Ascending aorta (tissue), 2 donors: Measurements from ENCODE around the gene TEKT5. TPM values are rescaled to one million over a fixed set of nuclear protein-coding genes. Genes with fewer than 3 reads are reported as not detected.

Experiments used
- DNase-seq, 2 donors: peaks; one replicate each; pipeline ENCODE4 v3.0.0-alpha.2; 2019; ENCODE audit warnings: low spot score in 2 of 2
- H3K27ac ChIP-seq, 2 donors: fragments of 200-600 bp; sonication (generic); one replicate each; pipeline ENCODE4 v1.5.1; 2016 to 2017; ENCODE audit warnings: mild to moderate bottlenecking in 1 of 2
- H3K27me3 ChIP-seq: fragments of 200-600 bp; sonication (generic); one replicate; pipeline ENCODE4 v1.5.1; 2017
- H3K36me3 ChIP-seq, 2 donors: fragments of 200-600 bp; sonication (generic); one replicate each; pipeline ENCODE4 v1.5.1; 2016
- H3K4me1 ChIP-seq, 2 donors: fragments of 200-600 bp; sonication (generic); one replicate each; pipeline ENCODE4 v1.5.1; 2016 to 2017; ENCODE audit warnings: mild to moderate bottlenecking in 1 of 2
- H3K4me3 ChIP-seq, 2 donors: fragments of 200-600 bp; sonication (generic); one replicate each; pipeline ENCODE4 v1.5.1; 2016 to 2017; ENCODE audit warnings: mild to moderate bottlenecking in 1 of 2
- H3K9me3 ChIP-seq, 2 donors: fragments of 200-600 bp; sonication (generic); one replicate each; pipeline ENCODE4 v1.5.1; 2016
- intact Hi-C: fragments of 100-400 bp; cut with DNase I; formaldehyde crosslinking; loops from one replicate; pipeline ENCODE4 v1.15.1; 2023
- total RNA-seq: library from RNA; depleted of rRNA; stranded (reverse); fragments of >200 nt; gene quantifications from one replicate; pipeline ENCODE4 v1.1.0, GENCODE V29; 2016
- TF ChIP-seq, protein P1 (sequence below), 3 experiments: fragments of 200-600 bp in 2 of 3; fragments of 450-650 bp in 1 of 3; sonication (generic) in 2 of 3; IDR thresholded peaks; one replicate each; pipeline ENCODE4 v1.5.1; 2016 to 2019; ENCODE audit warnings: antibody characterized with exemption in 3 of 3, mild to moderate bottlenecking in 1 of 3, moderate library complexity in 1 of 3

Gene TEKT5
- total RNA-seq, 1 donor from 2014 or later = not detected

DNA sequence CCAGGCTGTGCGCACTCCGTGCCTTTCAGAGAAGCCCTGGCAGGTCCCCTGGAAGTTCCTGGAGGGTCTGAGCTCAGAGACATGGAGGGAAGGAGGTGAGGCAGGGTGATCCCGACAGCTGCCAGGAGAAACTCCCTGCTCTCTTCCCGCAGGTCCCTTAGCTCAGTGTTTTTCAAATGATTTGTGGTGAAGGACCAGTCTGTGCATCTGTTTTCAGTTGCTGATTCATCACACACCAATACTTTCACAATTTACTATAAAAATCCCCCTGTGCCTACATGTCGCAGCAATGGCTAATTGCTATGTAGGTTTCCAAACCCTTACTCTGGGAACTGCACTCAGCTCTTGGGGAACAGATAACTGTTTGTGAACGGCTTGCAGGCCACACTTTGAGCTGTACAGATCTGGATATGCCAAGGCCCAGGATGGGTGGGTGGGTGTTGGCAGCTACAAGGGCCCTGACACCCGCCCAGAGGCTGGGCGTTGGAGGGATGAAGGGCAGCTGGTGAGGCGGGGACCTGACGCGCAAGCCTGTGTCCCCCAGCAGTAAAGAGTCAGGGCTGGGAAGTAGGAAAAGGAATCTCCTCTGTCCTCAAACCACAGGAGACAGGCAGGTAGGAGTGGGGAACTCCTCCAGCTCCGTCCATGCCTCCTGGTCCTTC lies 93.8 kb downstream of the TEKT5 start:
- no peak overlapping the region for H3K27ac ChIP-seq
- TF ChIP-seq, protein P1, sequence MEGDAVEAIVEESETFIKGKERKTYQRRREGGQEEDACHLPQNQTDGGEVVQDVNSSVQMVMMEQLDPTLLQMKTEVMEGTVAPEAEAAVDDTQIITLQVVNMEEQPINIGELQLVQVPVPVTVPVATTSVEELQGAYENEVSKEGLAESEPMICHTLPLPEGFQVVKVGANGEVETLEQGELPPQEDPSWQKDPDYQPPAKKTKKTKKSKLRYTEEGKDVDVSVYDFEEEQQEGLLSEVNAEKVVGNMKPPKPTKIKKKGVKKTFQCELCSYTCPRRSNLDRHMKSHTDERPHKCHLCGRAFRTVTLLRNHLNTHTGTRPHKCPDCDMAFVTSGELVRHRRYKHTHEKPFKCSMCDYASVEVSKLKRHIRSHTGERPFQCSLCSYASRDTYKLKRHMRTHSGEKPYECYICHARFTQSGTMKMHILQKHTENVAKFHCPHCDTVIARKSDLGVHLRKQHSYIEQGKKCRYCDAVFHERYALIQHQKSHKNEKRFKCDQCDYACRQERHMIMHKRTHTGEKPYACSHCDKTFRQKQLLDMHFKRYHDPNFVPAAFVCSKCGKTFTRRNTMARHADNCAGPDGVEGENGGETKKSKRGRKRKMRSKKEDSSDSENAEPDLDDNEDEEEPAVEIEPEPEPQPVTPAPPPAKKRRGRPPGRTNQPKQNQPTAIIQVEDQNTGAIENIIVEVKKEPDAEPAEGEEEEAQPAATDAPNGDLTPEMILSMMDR (IDR thresholded peaks at IDR 0.05) = no peak
- intact Hi-C loops = no loop called here

GRCh38 chr16:10599626-10600025 lies 95.1 kb downstream of the TEKT5 start:
- no peaks in the 10 kb centered on the region for H3K4me1 ChIP-seq
- TF ChIP-seq, protein P1 (IDR thresholded peaks at IDR 0.05) = no peak
- H3K36me3 ChIP-seq = no peaks in the 10 kb centered on the region
- DNase-seq = no peak
- H3K27ac ChIP-seq = no peak overlapping the region
- intact Hi-C loops = no loop called here
- H3K9me3 ChIP-seq = no peaks in the 10 kb centered on the region
- no peak overlapping the region for H3K4me3 ChIP-seq
- no peaks in the 10 kb centered on the region for H3K27me3 ChIP-seq

More for the DNA sequence above, 93.8 kb downstream of the TEKT5 start:
- Histone ChIP-seq H3K36me3 (no peaks in the 10 kb centered on the region), H3K27me3 (no peaks in the 10 kb centered on the region), H3K4me1 (no peaks in the 10 kb centered on the region), H3K9me3 (no peaks in the 10 kb centered on the region), H3K4me3 (no peak overlapping the region)
- DNase-seq = no peak

- Histone ChIP-seq H3K9me3 (no peaks in the 10 kb centered on the region), H3K27ac (no peak overlapping the region), H3K4me1 (no peaks in the 10 kb centered on the region), H3K4me3 (no peak overlapping the region), H3K36me3 (no peaks in the 10 kb centered on the region), H3K27me3 (no peaks in the 10 kb centered on the region)
- TF ChIP-seq, protein P1 (IDR thresholded peaks at IDR 0.05) = no peak
- no peak for DNase-seq
- intact Hi-C loops = no loop called here
Observed at GRCh38 chr16:10598157-10598556, 96.6 kb downstream of the TEKT5 start.

DNA sequence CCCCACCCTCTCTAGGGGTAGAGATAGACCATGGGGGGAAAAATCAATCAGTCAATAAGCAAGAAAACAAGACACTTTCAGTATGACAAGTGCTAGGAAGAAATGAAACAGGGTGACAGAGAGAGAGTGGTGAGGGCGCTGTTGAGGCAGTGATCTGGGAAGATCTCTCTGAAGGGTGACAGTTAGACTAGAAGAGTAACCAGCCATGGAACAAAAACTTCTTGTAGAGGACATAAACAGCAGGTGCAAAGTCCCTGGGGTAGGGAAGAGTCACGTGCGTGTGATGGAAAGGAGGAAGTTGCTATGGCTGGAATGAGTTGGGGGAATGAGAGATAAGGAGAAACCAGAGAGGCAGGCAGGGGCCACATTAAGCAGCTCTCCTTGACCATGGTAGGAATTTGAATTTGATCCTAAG lies 97.5 kb downstream of the TEKT5 start:
- Histone ChIP-seq H3K27me3 (no peaks in the 10 kb centered on the region), H3K4me1 (no peaks in the 10 kb centered on the region), H3K4me3 (no peak overlapping the region), H3K36me3 (no peaks in the 10 kb centered on the region), H3K27ac (no peak overlapping the region), H3K9me3 (no peaks in the 10 kb centered on the region)
- intact Hi-C loops = no loop called here
- DNase-seq = no peak
- TF ChIP-seq, protein P1 (IDR thresholded peaks at IDR 0.05) = no peak

DNA sequence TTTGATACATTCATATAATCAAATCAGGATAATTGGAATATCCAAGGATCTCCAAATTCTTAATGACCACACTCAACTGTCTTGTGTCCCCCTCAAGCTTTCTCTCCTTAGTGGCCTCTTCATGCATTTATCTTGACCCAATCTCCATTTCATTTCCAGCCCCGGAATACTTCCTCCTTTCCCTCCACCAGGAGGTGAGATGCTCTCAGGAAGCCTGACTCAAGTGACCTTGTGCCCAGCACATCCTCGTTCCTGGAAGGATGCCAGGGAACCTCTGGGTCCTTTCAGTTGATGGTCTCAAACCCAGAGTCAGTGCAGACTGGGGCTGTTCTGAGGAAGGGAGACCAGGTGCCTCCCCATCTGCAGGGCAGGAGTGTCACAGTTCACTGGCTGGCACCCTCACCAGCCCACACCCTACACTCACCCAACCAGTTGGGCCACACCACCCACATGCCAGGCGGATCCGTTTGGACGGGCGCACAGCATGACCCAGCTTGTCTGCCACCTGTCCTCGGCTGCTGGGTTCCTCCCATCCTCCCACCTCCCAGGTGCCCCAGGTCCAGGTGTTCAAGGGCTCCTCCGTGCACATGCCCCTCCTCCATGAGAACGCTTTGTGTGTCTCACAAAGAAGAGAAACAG lies 100.3 kb downstream of the TEKT5 start:
- Histone ChIP-seq H3K9me3 (no peaks in the 10 kb centered on the region), H3K27me3 (no peaks in the 10 kb centered on the region), H3K4me3 (no peak overlapping the region), H3K27ac (no peak overlapping the region), H3K4me1 (no peaks in the 10 kb centered on the region), H3K36me3 (no peaks in the 10 kb centered on the region)
- intact Hi-C loops = no loop called here
- DNase-seq = no peak
- TF ChIP-seq, protein P1 (IDR thresholded peaks at IDR 0.05) = no peak
